Measurements from ENCODE around the gene RERE. TPM values are rescaled to one million over a fixed set of nuclear protein-coding genes. Genes with fewer than 3 reads are reported as not detected.

The RERE gene
- total and polyA plus RNA-seq, 2 donors (not counting 3 experiments of a cell fraction or from before 2014, with no cell fraction given) = 14.1 to 113 TPM

DNA sequence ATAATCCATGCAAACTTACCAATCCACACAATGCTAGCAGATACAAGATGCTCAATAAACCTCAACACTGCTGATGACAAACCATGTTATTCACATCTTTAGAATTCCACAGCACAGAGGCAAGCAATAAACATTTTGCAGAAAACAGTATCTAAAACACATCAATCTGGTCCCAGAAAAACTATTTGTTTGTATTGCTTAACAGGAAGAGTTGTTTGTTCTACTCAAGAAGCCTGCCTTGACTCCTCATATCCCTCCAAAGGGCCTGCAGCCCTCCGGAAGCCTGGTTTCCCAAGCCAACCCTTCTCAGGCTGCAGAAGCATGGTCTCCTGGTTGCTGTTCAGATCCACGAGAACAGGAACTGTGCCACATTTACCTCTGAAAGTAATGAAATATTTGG, 139.7 kb downstream of the RERE start:
- TF ChIP-seq GATA2 (IDR thresholded peaks at IDR 0.05; ENCODE audit: insufficient read depth, insufficient read length, low read depth, low read length) (no peak), POLR2A (IDR thresholded peaks at IDR 0.05; ENCODE audit: low read depth, low read length) (no peak), JUN (IDR thresholded peaks at IDR 0.05; ENCODE audit: borderline replicate concordance, insufficient read depth, insufficient read length, low read depth) (no peak), POLR2AphosphoS5 (IDR thresholded peaks at IDR 0.05; ENCODE audit: insufficient read depth, low read depth, low read length) (no peak), MYC (IDR thresholded peaks at IDR 0.05; ENCODE audit: low read depth, low read length) (no peak), FOS (IDR thresholded peaks at IDR 0.05; ENCODE audit: borderline replicate concordance, insufficient read depth, low read length) (no peak), EZH2 (IDR thresholded peaks at IDR 0.05; ENCODE audit: borderline replicate concordance, low read depth, low read length, severe bottlenecking) (no peak)
- TF ChIP-seq, protein P1, sequence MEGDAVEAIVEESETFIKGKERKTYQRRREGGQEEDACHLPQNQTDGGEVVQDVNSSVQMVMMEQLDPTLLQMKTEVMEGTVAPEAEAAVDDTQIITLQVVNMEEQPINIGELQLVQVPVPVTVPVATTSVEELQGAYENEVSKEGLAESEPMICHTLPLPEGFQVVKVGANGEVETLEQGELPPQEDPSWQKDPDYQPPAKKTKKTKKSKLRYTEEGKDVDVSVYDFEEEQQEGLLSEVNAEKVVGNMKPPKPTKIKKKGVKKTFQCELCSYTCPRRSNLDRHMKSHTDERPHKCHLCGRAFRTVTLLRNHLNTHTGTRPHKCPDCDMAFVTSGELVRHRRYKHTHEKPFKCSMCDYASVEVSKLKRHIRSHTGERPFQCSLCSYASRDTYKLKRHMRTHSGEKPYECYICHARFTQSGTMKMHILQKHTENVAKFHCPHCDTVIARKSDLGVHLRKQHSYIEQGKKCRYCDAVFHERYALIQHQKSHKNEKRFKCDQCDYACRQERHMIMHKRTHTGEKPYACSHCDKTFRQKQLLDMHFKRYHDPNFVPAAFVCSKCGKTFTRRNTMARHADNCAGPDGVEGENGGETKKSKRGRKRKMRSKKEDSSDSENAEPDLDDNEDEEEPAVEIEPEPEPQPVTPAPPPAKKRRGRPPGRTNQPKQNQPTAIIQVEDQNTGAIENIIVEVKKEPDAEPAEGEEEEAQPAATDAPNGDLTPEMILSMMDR (IDR thresholded peaks at IDR 0.05; ENCODE audit: extremely low read depth in 1 of 2, insufficient read depth in 1 of 2, low read depth in 1 of 2, low read length in 2 of 2) = no peak
- TF ChIP-seq, protein P2, sequence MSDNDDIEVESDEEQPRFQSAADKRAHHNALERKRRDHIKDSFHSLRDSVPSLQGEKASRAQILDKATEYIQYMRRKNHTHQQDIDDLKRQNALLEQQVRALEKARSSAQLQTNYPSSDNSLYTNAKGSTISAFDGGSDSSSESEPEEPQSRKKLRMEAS (IDR thresholded peaks at IDR 0.05; ENCODE audit: insufficient read depth, insufficient read length) = no peak
- ChIA-PET CTCF (interaction anchor here (1.5 kb wide), 1 partner anchor 30 kb away, joined by 3 read pairs; no protein-coding TSS in a partner anchor), POLR2A (no interaction called here)
- Histone ChIP-seq H3K9me3 (replicated peaks; ENCODE audit: control insufficient read depth, insufficient read depth, low read length) (no peaks in the 10 kb centered on the region), H3K36me3 (ENCODE audit: control insufficient read depth in 2 of 2, extremely low read depth in 1 of 2, insufficient read depth in 2 of 2, low read length in 2 of 2) (no peaks in the 10 kb centered on the region), H3K27me3 (ENCODE audit: control insufficient read depth in 2 of 2, insufficient read depth in 2 of 2, low read length in 2 of 2) (no peaks in the 10 kb centered on the region), H3K4me3 (replicated peaks in 1 of 3; ENCODE audit: insufficient read depth in 1 of 3, low read depth in 1 of 3, low read length in 3 of 3) (no peak overlapping the region), H2AFZ (ENCODE audit: low read depth, low read length) (no peak overlapping the region), H4K20me1 (replicated peaks; ENCODE audit: control insufficient read depth, extremely low read depth, insufficient read depth, low read length) (peaks cover 3% of the 10 kb centered on the region), H3K4me1 (ENCODE audit: control insufficient read depth, extremely low read depth, insufficient read depth, low read length) (peaks cover 14% of the 10 kb centered on the region), H3K79me2 (ENCODE audit: control insufficient read depth, insufficient read depth, low read length) (peaks cover 78% of the 10 kb centered on the region), H3K9me1 (replicated peaks; ENCODE audit: control insufficient read depth, extremely low read depth, insufficient read depth, low read length) (peaks cover 2% of the 10 kb centered on the region), H3K27ac (ENCODE audit: insufficient read depth, low read depth, low read length) (no peak overlapping the region), H3K4me2 (ENCODE audit: insufficient read depth, low read length) (no peak overlapping the region), H3K9ac (replicated peaks; ENCODE audit: extremely low read depth, insufficient read depth, low read length) (no peak overlapping the region)
- DNase-seq (ENCODE audit: low read depth, low spot score) (no peak), FAIRE-seq (no peak)
- intact Hi-C loops (cut with micrococcal nuclease) (no loop called here), dilution Hi-C loops (cut with MboI; ENCODE audit: extremely low pct_ligation_motif_present, low sequenced_read_pairs) (no loop called here)
- no TSS peak for BruUV-seq (replicated peaks)
